Measurements from ENCODE around the gene XPO5.
"Not testable (repeated sequence)": the region's sequence is repeated elsewhere in the genome, so short reads cannot be mapped to it uniquely, and the experiment has no call there.

Gene XPO5

GRCh38 chr6:43582911-43583310 is 7.1 kb upstream of the XPO5 start:
- DNase-seq: no peak

- DNase-seq: no peak
Observed at GRCh38 chr6:43579171-43579570, 3.3 kb upstream of the XPO5 start.

- no peak for DNase-seq
Observed at GRCh38 chr6:43578748-43579147, 2.9 kb upstream of the XPO5 start.

- DNase-seq: no peak
Observed at GRCh38 chr6:43575105-43575771, 600 bp downstream of the XPO5 start.

- DNase-seq: no peak
Observed at GRCh38 chr6:43572015-43572414, 3.8 kb downstream of the XPO5 start.

GRCh38 chr6:43570876-43571441 is 4.9 kb downstream of the XPO5 start:
- no peak for DNase-seq

- DNase-seq: no peak
Observed at GRCh38 chr6:43559328-43559727, 16.5 kb downstream of the XPO5 start.

GRCh38 chr6:43557620-43558019 is 18.2 kb downstream of the XPO5 start:
- DNase-seq: not testable (repeated sequence)

GRCh38 chr6:43547222-43547621 is 28.6 kb downstream of the XPO5 start:
- no peak for DNase-seq

GRCh38 chr6:43544461-43544860 is 31.4 kb downstream of the XPO5 start:
- DNase-seq: no peak

- no peak for DNase-seq
Observed at GRCh38 chr6:43541774-43542471, 33.9 kb downstream of the XPO5 start.

- no peak for DNase-seq
Observed at GRCh38 chr6:43540507-43540906, 35.3 kb downstream of the XPO5 start.

GRCh38 chr6:43539409-43539808 is 36.4 kb downstream of the XPO5 start:
- not testable (repeated sequence) for DNase-seq

GRCh38 chr6:43538986-43539385 is 36.9 kb downstream of the XPO5 start:
- not testable (repeated sequence) for DNase-seq

- DNase-seq: no peak
Observed at GRCh38 chr6:43532201-43532600, 43.6 kb downstream of the XPO5 start.

- DNase-seq: no peak
Observed at GRCh38 chr6:43524483-43524961, 51.3 kb downstream of the XPO5 start.

GRCh38 chr6:43523284-43523683 is 52.6 kb downstream of the XPO5 start:
- DNase-seq: no peak

- DNase-seq: no peak
Observed at GRCh38 chr6:43522547-43523261, 53.1 kb downstream of the XPO5 start.

GRCh38 chr6:43521836-43522235 is 54.0 kb downstream of the XPO5 start:
- no peak for DNase-seq

GRCh38 chr6:43520097-43520496 is 55.7 kb downstream of the XPO5 start:
- DNase-seq: no peak

GRCh38 chr6:43517505-43518357 is 58.1 kb downstream of the XPO5 start:
- DNase-seq: no peak

GRCh38 chr6:43516697-43517504 is 58.9 kb downstream of the XPO5 start, which contains the start of the genes POLR1C and YIPF3:
Gene POLR1C, plus strand, starts transcription at chr6:43517089. Its CDS starts 21 bp downstream, at chr6:43517110.
Gene YIPF3, minus strand, starts transcription at chr6:43516926. Its CDS starts 119 bp downstream, at chr6:43516807.
- peak; percentile 97 for DNase-seq

All from stimulated activated CD4-positive, alpha-beta T cell treated with anti-CD3 and anti-CD28 coated beads, Interleukin-15, amount 100 ng/mL, for 24 hours (primary cell).